HCT116 (cell line): Measurements from ENCODE around the gene DDX41.

ENCODE experiments used
- MAX ChIP-seq: IDR thresholded peaks from 2 replicates; pipeline ENCODE4 v1.6.1; 2012
- POLR2A ChIP-seq: IDR thresholded peaks from 2 replicates; pipeline ENCODE4 v1.7.0; 2011; ENCODE audit warnings: borderline replicate concordance; ENCODE audit not compliant: insufficient read depth, insufficient read length; ENCODE audit errors: extremely low read depth
- TCF7L2 ChIP-seq: IDR thresholded peaks from 2 replicates; pipeline ENCODE4 v1.7.0; 2011; ENCODE audit warnings: borderline replicate concordance, inconsistent platforms; ENCODE audit not compliant: insufficient read depth, insufficient read length; ENCODE audit errors: extremely low read depth

DNA sequence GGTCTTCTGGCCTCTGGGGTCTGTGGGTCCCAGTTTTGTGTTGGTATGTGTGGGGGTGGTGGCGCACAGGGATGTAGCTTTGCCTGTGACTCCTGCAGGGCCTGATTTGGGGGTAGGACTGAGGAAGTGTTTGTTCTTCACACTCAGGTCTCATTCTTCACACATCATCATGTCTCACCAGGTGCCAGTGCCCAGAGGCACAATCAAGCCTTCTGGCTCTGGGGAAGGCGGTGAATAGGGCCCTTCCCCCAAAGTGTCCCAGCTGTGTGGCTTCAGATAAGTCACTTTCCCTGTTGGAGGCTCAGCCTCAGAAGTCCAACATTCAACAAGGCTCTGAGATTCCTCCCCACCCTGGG, 48.5 kb downstream of the DDX41 start:
- TF ChIP-seq TCF7L2 (no peak), MAX (no peak), POLR2A (no peak)
